ENCODE results near the gene TSHZ3.

DNA sequence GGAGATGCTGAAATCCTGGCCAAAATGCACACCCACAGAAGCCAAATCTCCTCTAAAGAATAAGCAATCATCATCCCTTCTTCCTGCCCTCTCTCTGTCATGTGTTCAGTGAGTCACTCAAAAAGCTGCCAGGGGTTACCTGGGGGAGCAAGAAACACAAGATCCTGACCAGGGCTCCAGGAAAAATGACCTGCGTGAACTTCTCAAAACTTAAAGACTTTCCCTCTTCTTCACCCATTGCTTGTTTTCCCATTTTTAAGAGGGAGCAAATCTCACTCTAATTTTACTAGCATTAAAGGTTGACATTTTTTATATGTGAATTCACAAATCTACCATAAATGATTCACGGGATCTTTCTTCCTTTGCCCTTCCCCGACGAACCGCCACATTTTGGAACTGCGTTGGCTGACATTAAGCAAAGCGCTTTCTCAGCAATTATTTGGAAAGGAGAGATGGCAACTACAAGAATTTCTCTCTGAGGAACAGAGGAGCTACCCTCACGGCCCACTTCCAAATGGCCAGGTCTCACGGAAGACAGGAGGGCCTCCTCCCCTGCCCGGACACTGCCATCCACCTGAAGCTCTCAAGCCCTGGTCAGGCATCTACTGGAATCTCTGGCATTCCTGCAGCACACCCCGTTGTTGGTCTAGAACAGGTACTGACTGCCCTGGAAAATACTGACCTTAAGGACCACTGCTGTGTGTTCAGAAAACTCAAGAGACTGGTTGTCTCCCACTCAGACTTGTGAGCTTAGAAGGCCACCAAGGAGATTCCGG lies 14.2 kb downstream of the TSHZ3 start:
- TF ChIP-seq, protein P1, sequence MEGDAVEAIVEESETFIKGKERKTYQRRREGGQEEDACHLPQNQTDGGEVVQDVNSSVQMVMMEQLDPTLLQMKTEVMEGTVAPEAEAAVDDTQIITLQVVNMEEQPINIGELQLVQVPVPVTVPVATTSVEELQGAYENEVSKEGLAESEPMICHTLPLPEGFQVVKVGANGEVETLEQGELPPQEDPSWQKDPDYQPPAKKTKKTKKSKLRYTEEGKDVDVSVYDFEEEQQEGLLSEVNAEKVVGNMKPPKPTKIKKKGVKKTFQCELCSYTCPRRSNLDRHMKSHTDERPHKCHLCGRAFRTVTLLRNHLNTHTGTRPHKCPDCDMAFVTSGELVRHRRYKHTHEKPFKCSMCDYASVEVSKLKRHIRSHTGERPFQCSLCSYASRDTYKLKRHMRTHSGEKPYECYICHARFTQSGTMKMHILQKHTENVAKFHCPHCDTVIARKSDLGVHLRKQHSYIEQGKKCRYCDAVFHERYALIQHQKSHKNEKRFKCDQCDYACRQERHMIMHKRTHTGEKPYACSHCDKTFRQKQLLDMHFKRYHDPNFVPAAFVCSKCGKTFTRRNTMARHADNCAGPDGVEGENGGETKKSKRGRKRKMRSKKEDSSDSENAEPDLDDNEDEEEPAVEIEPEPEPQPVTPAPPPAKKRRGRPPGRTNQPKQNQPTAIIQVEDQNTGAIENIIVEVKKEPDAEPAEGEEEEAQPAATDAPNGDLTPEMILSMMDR (IDR thresholded peaks at IDR 0.05) = no peak
- no peak for TF ChIP-seq ZFX (IDR thresholded peaks at IDR 0.05; ENCODE audit: borderline replicate concordance)

Data from 22Rv1 (cell line).